GM12892 (cell line): Measurements from ENCODE around the gene IFI35.
"Not testable (repeated sequence)": the region's sequence is repeated elsewhere in the genome, so short reads cannot be mapped to it uniquely, and the experiment has no call there.

Experiments used
- DNase-seq: peaks from one replicate; pipeline ENCODE4 v3.0.0; 2011; ENCODE audit not compliant: insufficient read length
- FAIRE-seq: peaks from 2 replicates; lab custom pipeline; 2011; peaks lifted over from hg19 to GRCh38; lab: Jason Lieb, UNC
- POLR2A ChIP-seq: IDR thresholded peaks from 2 replicates; pipeline ENCODE4 v1.6.1; 2011; ENCODE audit warnings: low read depth, low read length, control low read depth
- POLR2AphosphoS5 ChIP-seq: IDR thresholded peaks from 2 replicates; pipeline ENCODE4 v1.6.1; 2011; ENCODE audit warnings: low read depth, low read length, control low read depth
- TAF1 ChIP-seq: IDR thresholded peaks from 2 replicates; pipeline ENCODE4 v1.6.1; 2011; ENCODE audit warnings: low read depth, mild to moderate bottlenecking, control low read depth, low read length, borderline replicate concordance

IFI35 gene

DNA sequence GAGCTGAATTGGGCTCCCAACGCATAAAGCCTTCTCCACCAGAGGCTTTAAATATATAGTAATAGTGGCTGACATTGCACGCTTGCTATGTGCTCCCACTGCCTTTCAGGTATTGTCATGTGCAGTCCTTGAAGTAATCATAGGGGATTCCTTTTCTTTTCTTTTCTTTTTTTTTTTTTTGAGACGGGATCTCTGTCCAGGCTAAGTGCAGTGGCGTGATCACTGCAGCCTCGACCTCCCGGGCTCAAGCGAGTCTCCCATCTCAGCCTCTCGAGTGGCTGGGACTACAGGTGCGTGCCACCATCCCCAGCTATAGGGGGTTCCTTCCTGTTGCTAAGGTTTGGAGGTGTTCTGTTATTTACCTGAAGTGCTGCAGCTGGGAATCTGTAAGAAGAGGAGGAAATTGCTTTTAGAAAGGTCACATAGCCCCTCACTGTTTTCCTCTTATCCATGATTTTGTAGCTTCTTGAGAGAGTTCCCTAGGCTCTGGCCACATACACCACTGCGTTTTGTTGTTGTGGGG, 7.5 kb upstream of the IFI35 start:
- DNase-seq = no peak
- TF ChIP-seq POLR2AphosphoS5 (no peak), POLR2A (no peak), TAF1 (no peak)
- FAIRE-seq = no peak

DNA sequence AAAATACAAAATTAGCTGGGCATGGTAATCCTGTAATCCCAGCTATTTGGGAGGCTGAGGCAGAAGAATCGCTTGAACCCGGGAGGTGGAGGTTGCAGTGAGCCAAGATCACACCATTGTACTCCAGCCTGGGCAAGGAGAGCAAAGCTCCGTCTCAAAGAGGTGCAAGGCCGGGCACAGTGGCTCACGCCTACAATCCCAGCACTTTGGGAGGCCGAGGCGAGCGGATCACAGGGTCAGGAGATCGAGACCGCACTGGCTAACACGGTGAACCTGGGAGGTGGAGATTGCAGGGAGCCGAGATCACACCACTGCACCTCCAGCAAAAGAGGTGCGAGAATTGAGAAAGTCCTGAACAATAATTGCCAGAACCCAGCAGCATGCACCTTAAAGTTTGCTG, 5.7 kb upstream of the IFI35 start:
- DNase-seq, FAIRE-seq: not testable (repeated sequence)

DNA sequence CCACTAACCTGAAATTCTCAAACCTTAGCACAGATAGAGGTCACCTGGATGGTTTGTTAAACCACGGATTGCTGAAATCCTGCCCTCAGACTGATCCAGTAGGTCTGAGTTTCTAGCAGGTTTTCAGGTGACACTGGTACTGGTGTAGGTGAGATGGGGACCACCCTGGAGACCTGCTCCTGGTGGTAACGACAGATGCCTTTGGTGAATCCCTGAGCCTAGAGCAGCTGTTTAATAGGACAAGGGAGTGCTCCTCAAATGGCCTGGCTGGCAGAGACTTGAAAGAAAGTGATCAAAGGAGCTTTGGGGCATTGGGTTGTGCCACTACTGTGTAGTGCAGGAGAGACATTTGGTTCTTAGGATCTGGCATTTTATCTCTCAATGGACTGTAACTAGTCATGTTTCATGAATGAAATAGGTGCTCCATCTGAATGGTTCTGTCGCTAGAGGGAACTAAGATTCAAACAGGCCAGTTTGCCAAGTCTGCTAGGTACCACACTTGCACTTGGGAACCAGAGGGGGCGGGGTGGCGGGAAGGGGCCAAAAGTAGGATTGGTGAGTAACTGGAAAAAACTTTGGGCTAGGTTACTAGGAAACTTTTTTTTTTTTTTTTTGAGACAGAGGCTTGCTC, 2.9 kb upstream of the IFI35 start:
- FAIRE-seq = no peak
- no peak for DNase-seq
- peak; percentile 68 for TF ChIP-seq POLR2A
- peak; percentile 16; the same call in 1 of the 2 replicates for TF ChIP-seq POLR2AphosphoS5
- no peak for TF ChIP-seq TAF1

DNA sequence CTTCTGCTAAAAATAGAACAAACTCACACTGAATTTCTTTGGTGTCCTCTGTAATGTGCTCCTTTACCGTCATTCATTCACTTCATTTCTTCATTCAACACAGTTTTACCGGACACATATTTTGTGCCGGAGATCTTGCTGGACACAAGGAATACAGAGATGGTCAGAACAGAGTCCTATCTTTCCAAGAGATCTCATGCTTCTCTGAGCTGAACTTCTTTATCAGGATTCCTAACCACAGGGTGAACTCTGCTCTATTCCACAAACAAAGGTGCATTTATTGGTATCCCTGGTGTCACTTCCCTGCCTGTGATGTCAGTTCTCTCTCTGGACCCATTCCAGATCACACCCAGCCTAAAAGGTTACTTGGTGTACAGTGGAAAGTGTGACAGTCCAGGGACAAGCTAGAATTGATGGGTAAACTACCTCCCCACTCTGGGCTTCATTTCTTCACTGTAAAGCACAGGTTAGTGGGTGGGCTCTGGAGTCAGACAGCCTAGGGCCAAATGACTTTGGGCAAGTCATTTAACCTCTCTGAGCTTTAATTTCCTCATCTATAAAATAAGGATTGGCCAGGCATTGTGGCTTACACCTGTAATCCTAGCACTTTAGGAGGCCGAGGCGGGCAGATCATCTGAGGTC, 4.2 kb downstream of the IFI35 start:
- no peak for DNase-seq
- TF ChIP-seq POLR2AphosphoS5 = no peak
- TF ChIP-seq POLR2A = no peak
- TF ChIP-seq TAF1 = no peak
- no peak for FAIRE-seq

DNA sequence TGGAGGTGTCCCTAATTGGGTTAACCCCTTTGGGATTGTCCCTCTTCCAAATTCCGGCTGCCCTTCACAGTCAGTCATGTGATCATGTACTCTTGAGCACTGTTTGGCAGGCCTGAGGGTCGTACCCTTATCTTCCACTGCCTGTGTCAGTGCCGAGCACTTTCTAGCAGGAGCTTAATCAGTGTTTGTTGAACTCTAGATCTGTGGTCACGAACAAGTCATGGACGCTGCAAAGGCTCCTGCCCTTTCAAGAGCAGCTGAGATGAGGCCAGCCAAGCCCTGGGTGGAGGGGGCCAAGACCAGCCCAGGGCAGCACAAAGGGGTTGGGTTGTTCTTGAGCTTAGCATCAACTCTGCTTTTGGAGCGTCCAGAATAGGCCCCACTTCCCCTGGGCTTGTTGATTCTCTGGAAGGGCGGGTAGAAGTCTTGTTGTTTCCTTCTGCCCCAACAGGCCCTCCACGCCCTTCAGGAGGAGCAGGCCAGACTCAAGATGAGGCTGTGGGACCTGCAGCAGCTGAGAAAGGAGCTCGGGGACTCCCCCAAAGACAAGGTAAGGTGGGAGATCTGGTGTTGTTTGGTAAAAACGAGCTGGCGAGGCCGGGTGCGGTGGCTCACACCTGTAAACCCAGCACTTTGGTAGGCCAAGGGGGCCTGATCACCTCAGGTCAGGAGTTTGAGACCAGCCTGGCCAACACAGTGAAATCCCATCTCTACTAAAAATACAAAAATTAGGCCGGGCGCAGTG, 5.3 kb downstream of the IFI35 start:
- FAIRE-seq (no peak), DNase-seq (no peak)
- no peak for TF ChIP-seq TAF1
- no peak for TF ChIP-seq POLR2AphosphoS5
- TF ChIP-seq POLR2A = no peak

DNA sequence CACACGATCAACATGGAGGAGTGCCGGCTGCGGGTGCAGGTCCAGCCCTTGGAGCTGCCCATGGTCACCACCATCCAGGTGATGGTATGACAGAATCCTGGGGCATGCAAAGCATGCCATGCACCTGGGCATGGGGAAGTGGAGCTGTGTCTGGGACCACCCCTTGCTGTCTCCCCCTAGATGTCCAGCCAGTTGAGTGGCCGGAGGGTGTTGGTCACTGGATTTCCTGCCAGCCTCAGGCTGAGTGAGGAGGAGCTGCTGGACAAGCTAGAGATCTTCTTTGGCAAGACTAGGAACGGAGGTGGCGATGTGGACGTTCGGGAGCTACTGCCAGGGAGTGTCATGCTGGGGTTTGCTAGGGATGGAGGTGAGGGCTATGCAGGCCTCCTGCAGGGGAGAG, 6.7 kb downstream of the IFI35 start:
- no peak for FAIRE-seq
- DNase-seq = no peak
- TF ChIP-seq TAF1 (no peak), POLR2AphosphoS5 (no peak)

DNA sequence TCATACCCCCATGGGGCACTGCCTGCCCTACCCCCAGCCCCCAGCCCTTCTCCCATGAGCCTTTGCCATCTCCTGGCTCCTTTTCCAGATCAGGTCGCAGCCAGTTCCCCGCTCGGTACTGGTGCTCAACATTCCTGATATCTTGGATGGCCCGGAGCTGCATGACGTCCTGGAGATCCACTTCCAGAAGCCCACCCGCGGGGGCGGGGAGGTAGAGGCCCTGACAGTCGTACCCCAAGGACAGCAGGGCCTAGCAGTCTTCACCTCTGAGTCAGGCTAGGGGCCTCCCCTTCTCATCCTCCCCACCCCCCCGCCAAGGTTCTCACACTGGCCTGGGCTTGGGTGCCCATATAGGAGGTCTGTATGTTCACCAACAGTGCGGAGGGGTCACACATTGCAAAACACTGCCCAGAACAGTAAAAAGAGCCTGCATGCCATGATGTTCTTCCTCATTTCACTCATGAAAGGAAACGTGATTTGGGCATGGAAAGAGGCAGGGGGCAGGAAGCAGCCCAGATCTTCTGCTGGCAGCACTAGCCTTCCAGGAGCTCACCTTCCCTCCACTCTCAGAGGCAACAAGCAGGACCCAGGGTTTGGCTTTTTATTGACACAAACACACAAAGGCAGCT, 7.5 kb downstream of the IFI35 start:
- DNase-seq (no peak), FAIRE-seq (no peak)
- TF ChIP-seq TAF1 = no peak

DNA sequence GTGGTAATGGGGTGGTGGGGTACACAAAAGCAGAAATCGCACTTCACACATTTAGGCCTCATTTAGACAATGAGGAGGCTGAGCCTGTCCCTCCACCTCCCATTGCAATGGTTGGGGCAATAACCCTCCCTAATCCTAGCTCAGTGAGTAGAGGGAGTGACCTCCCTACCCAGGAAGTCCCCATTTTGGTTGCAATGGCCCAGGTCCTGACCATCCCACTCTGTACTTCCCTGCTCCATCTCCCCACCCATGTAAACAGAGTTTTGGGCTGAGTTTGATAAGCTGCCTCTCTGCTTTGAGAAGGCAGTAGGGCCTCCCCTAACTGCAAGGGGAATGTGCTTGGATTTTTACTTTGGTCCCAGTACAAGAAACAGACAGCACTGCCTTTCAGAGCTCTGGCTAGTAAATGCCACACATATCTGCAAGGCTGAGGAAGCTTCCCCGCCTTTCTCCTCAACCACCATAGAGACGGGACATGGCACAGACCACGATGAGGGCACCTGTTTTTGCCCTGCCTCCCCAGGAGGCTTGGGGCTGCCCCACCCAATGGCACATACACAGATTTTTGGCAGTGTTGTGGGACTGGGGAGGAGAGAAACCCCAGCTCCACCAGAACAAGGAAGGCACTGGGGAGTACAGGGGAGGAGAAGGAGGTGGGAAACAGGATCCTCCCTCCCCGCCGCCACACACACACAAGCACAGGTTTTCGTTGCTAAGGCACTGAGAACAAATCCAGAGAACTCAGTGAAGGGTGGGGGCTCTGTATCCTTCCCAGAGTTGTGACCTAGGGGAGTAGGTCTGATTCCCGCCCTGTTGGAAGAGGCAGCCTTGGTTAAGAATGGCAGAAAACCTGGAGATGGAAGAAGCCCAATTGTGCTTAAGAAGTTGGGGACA, 8.3 kb downstream of the IFI35 start:
- TF ChIP-seq TAF1 (no peak), POLR2A (no peak; the same call in 1 of the 2 replicates), POLR2AphosphoS5 (no peak)
- FAIRE-seq = no peak
- no peak for DNase-seq

DNA sequence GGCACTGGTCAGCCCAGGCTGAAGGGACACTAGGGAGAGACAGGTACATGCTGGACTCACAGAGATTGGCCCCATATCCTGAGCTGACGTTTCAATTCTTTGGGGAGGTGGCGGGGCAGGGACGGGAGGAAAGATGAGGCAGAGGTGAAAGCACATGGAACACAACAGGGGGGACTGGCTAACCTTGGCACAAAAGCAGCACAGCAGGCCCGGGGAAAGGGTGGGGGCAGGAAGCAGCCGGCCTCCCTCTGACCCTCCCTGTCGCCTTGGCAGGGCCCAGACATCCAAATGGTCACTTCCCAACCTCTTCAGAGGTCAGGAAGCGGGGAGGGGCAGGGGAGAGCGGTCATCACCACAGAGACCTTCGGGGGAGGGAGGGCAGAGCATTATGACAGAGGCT, 9.0 kb downstream of the IFI35 start:
- TF ChIP-seq POLR2A (no peak), TAF1 (no peak), POLR2AphosphoS5 (no peak)
- FAIRE-seq (no peak), DNase-seq (no peak)

DNA sequence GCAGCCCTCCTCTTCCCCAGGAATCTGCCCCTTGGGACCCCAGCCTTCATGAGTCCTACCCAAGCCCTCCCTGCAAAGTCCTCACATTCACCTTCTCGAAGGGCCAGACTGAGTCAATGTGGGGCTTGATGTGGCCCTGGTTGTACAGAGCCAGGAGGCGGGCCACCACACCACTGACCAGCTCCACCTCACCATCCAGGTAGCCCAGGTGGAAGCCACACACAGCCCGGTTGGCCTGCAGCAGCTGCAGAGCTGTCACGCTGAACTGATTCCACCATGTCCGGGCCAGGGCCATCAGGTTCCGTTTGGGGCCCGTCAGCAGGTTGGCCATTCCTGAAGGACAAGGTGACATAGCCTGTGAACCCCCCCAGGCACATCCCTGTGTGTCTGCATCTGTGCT, 9.6 kb downstream of the IFI35 start:
- TF ChIP-seq POLR2AphosphoS5 (peak; percentile 74), POLR2A (no peak)
- DNase-seq (no peak), FAIRE-seq (no peak)
